GM19395 (cell line): ENCODE measurements around the gene CD44.

ENCODE experiments used
- ATAC-seq: cut with Tn5 transposase; IDR thresholded peaks from one replicate; pipeline ENCODE4 v1.9.1; 2021; ENCODE audit warnings: mild to moderate bottlenecking, moderate library complexity; ENCODE audit not compliant: unreplicated experiment

Gene CD44

DNA sequence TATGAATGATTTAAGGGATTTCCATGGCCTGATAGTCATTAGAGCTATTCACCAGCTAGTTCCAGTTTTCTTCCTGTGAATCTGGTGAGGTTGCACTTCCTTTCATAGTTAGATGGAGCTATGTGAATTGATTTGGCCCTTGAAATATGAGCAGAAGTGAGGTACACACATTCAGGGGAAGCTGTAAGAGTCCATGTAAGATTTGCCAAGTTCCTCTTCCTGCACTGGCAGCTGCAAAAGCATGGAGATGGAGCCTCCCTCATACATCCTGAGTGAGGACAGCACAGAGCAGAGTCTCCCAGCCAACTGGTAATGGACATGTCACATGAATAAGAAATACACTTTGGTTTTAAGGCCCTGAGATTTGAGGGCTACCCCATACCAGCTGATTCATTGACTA lies 111.7 kb downstream of the CD44 start:
- ATAC-seq = no peak

DNA sequence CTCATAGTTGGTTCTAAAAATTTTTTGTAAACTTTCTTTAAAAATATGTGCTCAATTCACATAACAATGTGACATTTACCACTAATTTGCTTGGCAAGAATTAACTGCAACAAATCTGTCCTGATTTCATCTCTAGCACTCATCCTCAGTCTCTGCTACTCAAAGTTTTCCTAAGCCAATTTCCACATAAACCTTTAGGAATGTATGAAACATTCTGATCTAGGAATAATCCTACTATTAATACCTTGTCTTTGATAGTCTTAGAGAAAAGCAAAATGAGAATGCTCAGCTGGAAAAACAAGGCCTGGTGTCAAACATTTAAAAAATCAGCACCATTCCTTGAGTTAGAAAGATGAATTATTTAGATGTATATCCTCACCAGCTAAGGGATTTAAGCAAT lies 114.3 kb downstream of the CD44 start:
- no peak for ATAC-seq

DNA sequence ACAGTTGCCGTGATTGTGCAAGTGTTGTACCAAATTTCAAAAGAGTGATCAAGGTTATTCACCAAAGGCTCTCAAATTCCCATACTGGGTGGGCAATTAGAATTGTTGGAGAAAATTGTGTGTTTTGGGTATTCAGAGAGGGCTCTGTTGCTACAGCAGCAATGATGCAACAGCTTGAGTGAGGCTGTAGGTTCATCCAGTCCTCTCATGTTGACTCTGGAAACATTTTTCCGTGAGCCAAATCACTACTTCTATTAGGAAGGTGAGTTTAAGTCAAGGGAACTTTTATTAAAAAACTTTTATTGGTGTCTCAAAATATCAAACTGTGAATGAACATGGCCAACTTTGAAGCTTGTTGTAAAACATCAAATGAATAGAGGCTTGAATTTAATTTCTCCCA lies 116.5 kb downstream of the CD44 start:
- ATAC-seq = no peak

DNA sequence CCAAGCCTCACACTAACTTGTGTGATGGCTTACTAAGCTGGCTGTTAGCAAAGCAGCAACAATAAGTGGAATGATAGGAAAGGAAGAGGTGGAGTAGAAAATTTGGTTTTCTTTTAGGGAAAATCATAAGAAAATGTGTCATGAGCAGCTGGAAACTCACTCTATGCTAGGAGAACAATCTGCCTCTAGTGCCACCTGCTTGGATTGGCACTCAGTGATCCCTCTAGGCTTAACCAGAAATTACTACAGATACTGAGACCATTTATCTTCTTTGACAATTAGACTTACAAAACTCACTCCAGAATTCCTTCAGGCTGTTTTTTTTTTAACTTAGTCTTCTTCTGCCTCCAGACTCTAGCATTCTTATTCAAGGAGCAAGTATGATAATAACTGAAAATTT lies 117.3 kb downstream of the CD44 start:
- no peak for ATAC-seq

DNA sequence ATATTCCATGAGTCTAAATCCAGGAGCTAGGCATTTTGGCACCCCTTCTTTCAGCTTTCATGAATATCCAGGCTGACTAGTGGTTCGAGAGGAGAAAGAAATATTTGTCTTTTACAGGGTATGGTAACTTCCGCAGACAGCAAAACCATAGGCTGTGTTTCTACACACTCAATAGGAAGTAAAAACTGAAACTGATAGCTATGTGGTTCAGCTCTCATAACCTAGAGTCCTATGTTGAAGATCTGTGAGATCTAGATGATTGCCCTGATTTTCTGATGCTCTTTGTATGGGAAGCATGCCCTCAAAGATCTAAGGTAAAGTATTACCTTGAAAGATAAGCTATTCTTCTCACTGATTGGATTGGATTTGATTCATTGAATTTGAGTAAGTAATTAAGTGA lies 118.3 kb downstream of the CD44 start:
- ATAC-seq = peak; percentile 100

DNA sequence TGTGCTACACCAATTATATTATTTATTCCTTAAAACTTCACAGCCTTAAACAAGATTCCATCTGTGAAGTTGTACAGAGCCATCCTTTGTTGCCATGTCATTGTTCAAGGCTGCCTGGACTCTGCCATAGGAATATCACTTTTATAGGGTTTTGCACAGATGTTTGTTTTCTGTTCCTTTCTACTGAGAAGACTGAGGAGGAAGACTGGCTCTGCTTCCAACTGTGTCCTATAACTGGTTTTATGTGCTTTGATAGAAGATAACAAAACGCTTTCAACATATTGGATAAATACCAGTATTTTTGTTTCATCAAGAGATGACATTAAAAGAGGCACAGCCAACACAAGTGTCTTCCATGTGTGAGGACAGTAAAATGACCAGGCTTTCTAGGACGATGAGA lies 120.6 kb downstream of the CD44 start:
- ATAC-seq = no peak

DNA sequence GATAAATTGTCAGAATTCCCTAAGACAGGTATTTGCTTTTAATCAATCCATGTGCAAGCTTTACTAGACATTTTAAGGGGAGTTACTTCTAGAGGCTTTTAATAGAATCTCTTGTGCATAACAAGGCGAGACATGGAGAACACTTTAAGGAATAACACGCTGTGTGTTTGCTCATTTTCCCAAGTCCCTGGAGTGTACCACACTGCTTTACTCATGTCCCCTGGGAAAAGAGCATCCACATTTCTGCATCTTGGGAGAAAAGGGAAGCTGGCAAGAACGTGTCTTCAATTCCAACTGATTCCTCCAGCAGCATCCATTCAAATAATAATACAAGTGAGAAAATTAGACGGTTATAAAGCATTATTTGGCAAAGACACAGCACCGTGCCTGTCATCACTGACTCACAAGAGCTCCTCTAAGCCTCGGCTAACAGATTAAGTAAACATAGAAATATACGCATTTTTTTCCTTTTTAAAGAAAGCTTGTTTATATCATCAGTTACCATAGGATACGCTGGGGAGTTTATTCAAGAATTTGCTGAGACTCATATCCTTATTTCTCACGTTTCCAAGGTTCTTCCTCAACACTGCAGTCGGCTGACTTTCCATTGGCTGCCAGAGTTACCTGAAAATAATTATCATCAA lies 121.5 kb downstream of the CD44 start:
- ATAC-seq = no peak

DNA sequence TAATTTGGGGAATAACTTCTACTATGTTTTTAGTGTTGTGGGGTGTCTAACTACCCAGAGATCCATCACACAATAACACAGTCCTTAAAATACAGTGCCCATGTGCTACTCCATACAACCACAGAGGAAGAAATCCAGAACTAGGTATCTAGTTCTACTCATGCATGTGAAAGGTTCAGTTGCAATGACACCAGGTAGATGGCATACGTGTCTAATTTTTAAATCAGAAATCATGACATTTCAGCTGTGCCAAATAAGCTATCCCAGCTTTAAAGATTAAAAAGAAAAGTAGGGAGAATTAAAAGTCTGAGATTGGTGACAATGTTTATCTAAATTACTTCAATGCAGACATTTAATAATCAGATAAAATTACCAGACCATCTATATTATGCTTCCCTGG lies 122.2 kb downstream of the CD44 start:
- no peak for ATAC-seq

DNA sequence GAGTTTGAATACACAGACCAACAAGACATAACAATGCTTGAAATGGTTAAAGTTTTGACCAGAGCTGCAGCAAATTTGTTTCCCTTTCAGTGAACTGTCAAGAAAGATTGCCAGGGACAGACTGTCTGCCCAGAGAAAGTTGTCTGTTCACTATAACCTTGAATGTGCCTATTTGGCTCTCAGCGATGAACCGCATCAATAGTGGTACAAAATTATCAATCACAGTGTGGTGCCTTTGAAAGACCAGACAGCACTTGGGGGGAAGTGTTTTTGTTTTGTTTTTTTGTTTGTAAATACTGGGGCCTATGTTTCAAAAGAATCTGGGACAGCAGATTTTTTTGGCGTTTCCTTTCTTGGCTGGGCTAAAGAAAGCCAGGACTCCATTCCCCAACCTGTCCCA lies 123.1 kb downstream of the CD44 start:
- no peak for ATAC-seq

DNA sequence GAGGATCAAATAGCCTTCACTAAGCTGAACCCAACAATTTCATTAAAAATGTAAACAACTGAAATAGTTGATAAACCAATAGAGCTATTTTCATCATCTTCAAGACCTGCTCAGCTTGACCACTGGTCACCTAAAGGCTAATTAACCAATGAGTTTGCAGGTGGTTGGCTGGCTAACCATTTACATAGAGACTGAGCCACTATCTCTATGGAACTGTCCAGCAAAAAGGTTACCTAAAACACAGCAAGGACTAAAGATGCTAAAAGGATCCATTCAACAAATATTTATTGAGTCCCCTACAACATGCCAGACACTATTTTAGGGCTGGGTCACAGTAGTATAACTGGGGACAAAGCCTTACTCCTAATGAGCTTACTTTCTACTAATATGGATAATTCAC lies 123.8 kb downstream of the CD44 start:
- ATAC-seq = no peak

DNA sequence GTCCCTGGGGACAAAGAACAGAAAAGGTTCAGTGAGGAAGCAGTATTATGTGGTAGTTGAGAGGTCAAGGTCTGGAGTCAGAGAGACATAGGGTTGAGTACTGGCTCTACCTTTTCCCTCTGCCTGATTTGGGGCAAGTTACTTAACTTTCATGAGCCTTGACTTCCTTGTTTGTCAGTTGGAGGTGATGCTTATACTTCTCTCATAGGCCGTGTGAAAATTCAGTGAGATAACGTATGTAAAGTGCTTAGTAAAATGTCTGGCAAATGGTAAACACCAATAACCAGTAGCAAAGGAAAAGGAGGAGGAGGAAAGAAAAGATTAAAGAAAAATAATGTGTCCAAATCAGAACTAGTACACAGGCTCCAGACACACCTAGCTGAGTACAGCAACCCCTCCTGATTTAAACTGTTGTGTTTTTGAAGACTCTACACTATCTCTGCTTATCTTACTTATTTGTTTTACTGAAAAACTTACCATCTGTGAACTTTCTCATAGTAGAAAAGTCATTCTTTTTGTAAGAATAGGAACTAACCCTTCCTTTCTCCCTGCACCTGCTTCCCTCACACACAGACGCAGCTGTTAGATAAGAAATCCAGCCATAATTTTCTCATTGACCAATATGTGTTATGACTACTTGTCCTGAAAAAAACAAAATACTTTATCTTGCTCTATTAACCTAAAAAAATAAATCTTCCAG lies 126.9 kb downstream of the CD44 start:
- no peak for ATAC-seq

DNA sequence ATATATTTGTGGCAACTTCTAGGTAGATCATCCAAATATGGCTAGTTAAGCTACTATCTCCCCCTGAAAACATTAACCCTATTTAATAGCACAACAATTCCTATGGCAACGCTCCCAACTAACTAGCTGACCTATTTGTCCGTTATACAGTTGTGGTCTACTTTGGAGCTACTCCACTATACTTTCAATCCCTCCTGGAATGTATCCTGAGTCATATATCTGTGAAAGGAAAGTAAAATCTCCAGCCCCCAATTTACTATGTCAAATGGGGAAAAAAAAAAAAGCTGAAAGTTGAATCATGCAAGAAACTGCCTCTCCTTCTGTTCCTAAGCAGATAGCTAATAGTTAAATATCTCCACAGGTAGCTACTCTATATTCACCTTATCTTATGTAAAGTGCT lies 128.5 kb downstream of the CD44 start:
- ATAC-seq = no peak

DNA sequence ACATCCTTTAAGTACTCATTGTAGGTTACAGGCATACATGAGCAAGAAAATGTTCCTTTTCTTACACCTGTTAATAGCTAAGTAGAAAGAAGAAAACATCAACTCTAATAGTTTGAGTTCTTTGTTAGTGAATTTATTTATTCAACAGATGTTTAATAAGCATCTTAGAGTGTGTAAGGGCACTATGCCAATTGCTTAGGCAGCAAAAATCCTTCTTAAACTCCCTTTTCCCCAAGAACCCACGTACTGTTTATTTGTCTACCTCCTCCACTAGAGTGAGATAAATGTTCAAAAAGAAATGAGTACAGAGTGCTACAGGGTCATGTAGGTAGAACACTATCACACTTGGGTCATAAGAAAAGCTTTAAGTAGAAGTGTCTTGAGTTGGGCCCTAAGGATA lies 131.4 kb downstream of the CD44 start:
- no peak for ATAC-seq

DNA sequence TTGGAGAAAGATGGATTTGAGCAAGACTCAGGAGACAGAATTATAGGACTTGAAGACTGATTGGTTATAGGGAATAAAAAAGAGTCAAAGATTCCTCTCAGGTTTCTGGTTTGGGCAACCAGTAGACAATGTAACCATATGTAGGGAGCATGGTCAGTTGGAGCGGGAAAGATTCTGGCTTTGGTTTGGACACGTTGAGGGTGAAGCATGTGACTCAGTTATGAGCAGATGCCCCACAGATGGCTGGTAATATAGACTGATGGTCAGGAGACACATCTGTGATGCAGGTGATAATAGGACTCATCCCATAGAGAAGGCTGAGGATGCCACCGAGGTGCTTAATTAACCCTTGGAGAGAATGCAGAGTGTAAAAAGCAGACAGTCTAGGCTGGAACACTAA lies 132.1 kb downstream of the CD44 start:
- ATAC-seq = no peak

DNA sequence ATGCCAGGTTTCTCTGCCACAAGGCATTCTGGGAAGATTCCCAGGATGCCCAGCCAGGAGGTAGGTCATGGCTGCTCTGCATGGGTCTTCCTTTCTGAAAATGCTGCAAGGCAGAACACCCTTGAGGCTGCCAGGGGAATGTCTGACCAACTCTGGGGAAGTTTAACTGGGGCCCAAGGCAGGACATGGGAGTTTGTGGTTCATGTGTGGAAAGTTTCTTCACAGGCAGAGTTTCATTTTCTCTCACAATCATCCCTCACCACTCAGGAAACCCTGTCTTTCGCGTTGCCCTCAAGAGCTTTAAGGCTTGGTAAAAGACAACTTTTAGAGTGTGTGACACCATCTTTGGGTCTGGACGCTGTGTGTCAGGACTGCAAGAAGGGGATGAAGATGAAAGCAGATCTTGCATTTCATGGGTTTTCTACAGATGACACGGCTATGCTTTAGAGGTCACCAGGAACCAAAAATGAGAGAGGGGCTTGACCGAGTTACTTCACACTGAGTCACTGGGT lies 133.5 kb downstream of the CD44 start:
- ATAC-seq = peak; percentile 91

DNA sequence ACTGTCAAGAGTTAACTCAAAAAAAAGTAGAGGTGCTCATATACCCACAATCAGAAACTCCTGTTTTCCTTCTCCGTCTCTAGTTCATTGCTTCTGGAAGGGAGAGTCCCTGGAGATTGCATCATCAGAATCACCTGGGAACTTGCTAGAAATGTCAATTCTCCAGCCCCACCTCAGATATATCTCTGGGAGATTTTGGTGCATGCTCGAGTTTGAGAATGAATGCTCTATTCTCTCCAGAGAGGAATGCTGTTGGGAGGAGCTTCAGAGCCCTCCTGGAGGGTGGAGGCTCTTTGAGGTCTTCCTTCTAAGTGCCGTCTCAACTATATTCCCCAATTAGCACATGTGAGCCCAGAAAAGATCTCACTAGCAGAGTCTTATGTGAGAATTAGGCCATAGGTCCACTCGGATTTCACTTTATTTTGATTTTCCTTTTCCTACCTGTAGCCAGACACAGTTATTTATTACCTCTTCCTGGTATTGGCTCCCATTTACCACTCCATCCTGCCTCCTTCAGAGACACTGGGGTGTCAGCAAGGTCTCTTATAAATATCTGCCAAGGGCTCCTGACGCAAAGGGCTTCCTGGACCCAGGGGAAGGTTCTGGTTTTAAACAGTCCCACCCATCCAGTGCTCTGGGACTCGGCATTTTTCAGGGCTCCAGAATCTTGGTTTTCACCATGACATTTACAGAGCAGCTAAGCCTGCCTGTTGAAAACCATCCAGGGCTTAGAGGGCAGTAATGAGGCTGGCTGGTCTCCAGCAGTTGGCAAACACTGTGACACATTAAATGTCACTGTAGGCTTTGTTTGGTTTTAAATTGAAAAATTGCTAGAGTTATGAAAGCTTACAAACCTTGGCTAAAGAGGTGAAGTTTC lies 136.2 kb downstream of the CD44 start:
- ATAC-seq = no peak

DNA sequence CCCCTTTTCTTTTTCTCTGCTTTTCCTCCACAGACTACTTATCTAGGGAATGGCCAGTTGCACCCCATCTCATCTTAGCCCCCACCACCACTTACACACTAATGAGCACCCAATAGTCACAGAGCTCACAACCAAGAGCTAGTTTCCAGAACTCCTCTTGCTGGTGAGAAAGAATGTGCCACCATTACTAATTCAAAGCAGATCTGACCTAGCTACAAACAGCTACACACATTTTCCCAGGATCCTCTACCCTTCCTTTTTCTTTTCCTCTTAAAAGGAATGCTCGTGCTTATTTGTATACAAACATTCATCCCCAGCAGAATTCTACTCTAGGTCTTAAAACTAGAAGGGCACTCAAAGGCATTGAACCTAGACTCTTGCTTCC lies 136.8 kb downstream of the CD44 start:
- ATAC-seq = no peak

DNA sequence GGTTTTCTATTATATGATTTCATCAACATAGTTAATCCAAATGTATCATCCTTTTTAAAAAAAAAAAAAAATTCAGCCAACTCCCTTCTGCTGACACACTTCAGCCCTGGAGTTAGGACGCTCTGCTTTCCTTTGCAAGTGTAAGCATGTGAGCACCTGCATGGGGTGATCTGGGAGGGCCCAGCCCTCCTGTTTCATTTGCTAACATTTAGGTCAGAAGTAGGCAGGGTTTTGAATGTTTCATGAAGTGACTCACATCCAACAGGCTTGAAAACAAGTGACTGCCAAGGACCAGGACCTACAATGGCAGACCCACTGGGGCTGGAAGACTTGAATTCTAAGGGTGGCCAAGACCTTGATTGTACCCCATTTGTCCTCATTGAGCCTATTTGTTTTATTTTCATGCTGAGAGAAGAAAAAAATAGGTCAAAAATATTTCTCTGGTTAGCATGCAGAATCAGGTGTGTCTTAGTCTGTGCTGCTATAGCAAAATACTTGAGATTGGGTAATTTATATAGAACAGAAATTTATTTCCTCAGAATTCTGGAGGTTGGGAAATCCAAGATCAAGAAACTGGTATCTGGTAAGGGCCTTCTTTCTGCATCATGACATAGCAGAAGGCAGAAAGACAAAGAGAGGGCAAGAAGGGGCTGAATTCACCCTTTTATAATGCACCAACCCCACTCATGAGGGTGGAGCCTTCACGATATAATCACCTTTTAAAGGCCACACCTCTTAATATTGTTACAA lies 137.6 kb downstream of the CD44 start:
- no peak for ATAC-seq

DNA sequence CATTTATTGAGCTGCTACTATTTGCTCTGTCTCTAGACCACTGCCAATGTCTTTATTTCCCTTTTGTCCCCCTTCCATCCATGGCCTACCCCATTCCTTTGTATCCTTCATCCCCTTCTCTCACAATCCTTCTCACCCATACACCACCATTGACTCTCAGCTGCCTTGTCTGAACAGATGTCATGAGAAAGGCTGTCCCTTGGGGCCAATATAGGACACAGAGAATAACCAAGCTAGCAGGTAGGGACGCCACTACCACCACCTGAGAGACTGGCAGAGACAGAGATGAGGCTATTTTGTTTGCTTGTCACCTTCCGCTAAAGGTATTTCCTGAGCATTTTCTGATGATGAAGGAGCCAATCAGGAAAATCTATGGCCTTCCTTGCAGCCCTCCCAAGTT lies 138.9 kb downstream of the CD44 start:
- ATAC-seq = no peak

DNA sequence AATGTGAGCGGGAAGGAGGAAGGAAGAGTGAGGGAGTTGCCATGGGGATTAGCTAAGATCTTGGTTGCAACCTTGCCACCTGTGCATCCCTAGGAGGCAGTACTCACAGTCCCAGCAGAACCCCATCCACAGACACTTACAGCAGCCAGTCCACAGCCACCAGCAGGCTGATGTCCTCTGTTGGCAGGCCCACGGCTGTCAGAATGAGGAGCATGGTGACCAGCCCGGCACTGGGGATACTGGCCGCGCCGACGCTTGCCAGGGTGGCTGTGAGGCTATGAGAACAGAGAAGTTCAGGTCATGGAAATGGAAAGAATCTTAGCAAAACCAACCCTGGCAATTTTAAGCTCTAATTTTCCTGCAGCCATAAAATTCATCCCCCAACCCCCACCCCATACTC lies 141.8 kb downstream of the CD44 start:
- no peak for ATAC-seq

DNA sequence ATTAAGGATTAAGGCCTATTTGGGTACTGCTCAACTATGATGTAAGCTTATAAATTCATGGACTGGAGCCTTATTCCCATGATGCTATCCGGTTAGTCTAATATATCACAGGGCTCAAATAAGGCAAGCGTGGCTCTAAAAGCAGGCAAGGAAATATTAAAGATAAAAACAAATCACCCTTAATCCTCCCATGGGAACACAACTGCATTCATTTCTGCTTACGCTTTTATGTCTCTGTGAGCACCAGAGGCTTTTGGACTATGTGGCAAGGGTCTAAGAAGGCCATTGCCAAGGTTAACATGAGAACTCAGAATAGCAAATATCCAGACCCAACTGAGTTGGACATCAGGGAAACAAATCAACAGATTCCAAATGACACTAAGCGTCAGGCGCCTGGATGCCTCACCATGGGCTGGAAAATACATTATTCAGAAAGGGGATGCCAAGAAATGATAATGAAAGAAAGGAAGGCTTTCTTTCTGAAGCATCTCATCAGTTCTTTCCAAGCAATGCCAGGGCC lies 142.3 kb downstream of the CD44 start:
- no peak for ATAC-seq
